ENCODE measurements around the gene MAEA. TPM values are rescaled to one million over a fixed set of nuclear protein-coding genes. Genes with fewer than 3 reads are reported as not detected.

Gene MAEA
- 10 to 100 TPM; 41.9 to 59.3 TPM for total RNA-seq
- long read RNA-seq, transcript MAEA-204 (4 exons, 2,069 nt): minor isoform, 5 of 224 reads
- long read RNA-seq, transcript MAEA-202 (9 exons, 2,222 nt): major isoform, 178 of 224 reads
- long read RNA-seq, transcript MAEA-201 (8 exons, 2,058 nt): minor isoform, 5 of 224 reads
- long read RNA-seq, partial matches to known transcripts: 15 of 224 reads
- long read RNA-seq, other reads (novel, unspliced or antisense): 20 of 224 reads

GRCh38 chr4:1289207-1290164 lies at the start of gene MAEA:
Gene MAEA (plus strand): TSS chr4:1289891. CDS start chr4:1289914, 23 bp downstream.
- intact Hi-C loops (cut with DNase I): loop anchor here in 1 of 2 donors (5.0 to 10.0 kb wide), 2 partner anchors 37 to 55 kb away; partner anchors contain the start of gene UVSSA
- ATAC-seq (peak; percentile 98 to 99), DNase-seq (peak; percentile 98)

GRCh38 chr4:1239950-1240307 lies 49.8 kb upstream of the MAEA start:
- ATAC-seq: no peak
- no peak for DNase-seq
- intact Hi-C loops (cut with DNase I): loop anchor here in 1 of 2 donors (10.0 kb wide), 1 partner anchor 75 kb away; no protein-coding TSS in a partner anchor

GRCh38 chr4:1240721-1241465 lies 48.8 kb upstream of the MAEA start:
- no peak for ATAC-seq
- peak; percentile 14 for DNase-seq

GRCh38 chr4:1241466-1241935 lies 48.2 kb upstream of the MAEA start:
- ATAC-seq (no peak), DNase-seq (no peak)
- intact Hi-C loops (cut with DNase I): loop anchor here in 1 of 2 donors (10.0 kb wide), 1 partner anchor 77 kb away; no protein-coding TSS in a partner anchor

More at GRCh38 chr4:1240721-1241465, 48.8 kb upstream of the MAEA start:
- intact Hi-C loops (cut with DNase I): loop anchor here in 1 of 2 donors (10.0 kb wide), 1 partner anchor 76 kb away; no protein-coding TSS in a partner anchor

- DNase-seq (peak; percentile 21), ATAC-seq (no peak)
- intact Hi-C loops (cut with DNase I): loop anchor here in 1 of 2 donors (10.0 kb wide), 1 partner anchor 77 kb away; no protein-coding TSS in a partner anchor
These were observed 47.7 kb upstream of the MAEA start for GRCh38 chr4:1241936-1242505.

- DNase-seq (no peak), ATAC-seq (no peak)
- intact Hi-C loops (cut with DNase I): loop anchor here in 1 of 2 donors (10.0 kb wide), 1 partner anchor 78 kb away; no protein-coding TSS in a partner anchor
These were observed 46.9 kb upstream of the MAEA start for GRCh38 chr4:1242506-1243450.

- intact Hi-C loops (cut with DNase I): loop anchor here in 1 of 2 donors (10.0 kb wide), 1 partner anchor 79 kb away; no protein-coding TSS in a partner anchor
- ATAC-seq: peak in 1 of 2 donors; percentile 4
- DNase-seq: peak; percentile 20
These were observed 46.1 kb upstream of the MAEA start for GRCh38 chr4:1243451-1244080.

GRCh38 chr4:1244081-1244977 lies 45.4 kb upstream of the MAEA start:
- DNase-seq: peak; percentile 52
- peak in 1 of 2 donors; percentile 2 for ATAC-seq
- intact Hi-C loops (cut with DNase I): loop anchor here in 1 of 2 donors (10.0 kb wide), 1 partner anchor 80 kb away; no protein-coding TSS in a partner anchor

GRCh38 chr4:1244978-1245471 lies 44.7 kb upstream of the MAEA start:
- intact Hi-C loops (cut with DNase I): loop anchor here (5.0 to 10.0 kb wide), 2 partner anchors 78 to 80 kb away; no protein-coding TSS in a partner anchor
- no peak for ATAC-seq
- peak; percentile 18 for DNase-seq

- ATAC-seq: no peak
- intact Hi-C loops (cut with DNase I): loop anchor here (5.0 to 10.0 kb wide), 2 partner anchors 78 to 81 kb away; no protein-coding TSS in a partner anchor
- DNase-seq: peak; percentile 15
These were observed 44.1 kb upstream of the MAEA start for GRCh38 chr4:1245481-1246051.

- DNase-seq (peak; percentile 29), ATAC-seq (no peak)
- intact Hi-C loops (cut with DNase I): loop anchor here (5.0 to 10.0 kb wide), 2 partner anchors 79 to 81 kb away; no protein-coding TSS in a partner anchor
These were observed 43.4 kb upstream of the MAEA start for GRCh38 chr4:1246111-1246881.

- ATAC-seq: peak; percentile 3 to 6
- DNase-seq: peak; percentile 42
- intact Hi-C loops (cut with DNase I): loop anchor here (5.0 to 10.0 kb wide), 2 partner anchors 80 to 82 kb away; no protein-coding TSS in a partner anchor
These were observed 42.5 kb upstream of the MAEA start for GRCh38 chr4:1246901-1247863.

GRCh38 chr4:1247864-1248244 lies 41.8 kb upstream of the MAEA start:
- DNase-seq: no peak
- intact Hi-C loops (cut with DNase I): loop anchor here (5.0 to 10.0 kb wide), 2 partner anchors 81 to 83 kb away; no protein-coding TSS in a partner anchor
- peak in 1 of 2 donors; percentile 13 for ATAC-seq

Measured in left cardiac atrium (tissue), 4 donors.